NCI-H2029 treated with DMSO at 0.1 percent for 48 hours (cell line): ENCODE data around the gene SLC35B3.
"Not testable (repeated sequence)": the region's sequence is repeated elsewhere in the genome, so short reads cannot be mapped to it uniquely, and the experiment has no call there.

Source experiments
- DNase-seq: peaks from one replicate; lab custom pipeline; 2025; lab: John Stamatoyannopoulos, UW

The SLC35B3 gene

DNA sequence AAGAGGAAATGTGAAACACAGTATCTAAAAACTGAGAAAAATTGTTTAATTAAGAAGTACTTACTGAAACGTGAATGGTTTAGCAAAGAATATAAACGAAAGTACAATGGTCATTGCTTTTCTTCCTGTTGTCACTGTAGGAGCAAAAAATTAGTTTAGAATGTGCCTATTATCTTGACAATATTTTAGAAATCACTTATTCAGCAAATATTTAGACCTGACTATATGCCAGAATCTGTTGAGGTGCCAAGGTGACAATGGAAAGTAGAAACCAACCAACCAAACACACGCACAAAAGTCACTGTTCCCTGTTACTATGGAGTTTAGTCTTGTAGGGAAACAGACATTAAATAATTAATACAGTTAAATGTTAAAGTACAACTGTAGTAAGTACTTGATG, 20.5 kb downstream of the SLC35B3 start:
- no peak for DNase-seq

DNA sequence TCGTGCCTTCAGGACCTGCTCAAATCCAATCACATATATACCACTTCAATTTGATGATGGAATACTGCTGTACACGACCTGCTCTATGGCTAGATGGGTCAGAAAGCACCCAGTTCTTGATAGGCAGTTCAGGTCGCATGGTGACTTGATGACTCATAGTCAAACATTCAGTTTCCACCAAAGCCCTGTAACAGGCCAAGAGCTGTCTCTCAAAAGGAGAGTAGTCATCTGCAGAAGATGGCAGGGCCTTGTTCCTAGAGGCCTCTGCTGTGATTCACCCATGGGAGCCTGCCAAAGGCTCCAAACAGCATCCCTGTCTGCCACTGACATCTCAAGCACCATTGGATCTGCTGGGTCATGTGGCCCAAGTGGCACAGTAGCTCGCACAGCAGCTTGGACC, 29.4 kb downstream of the SLC35B3 start:
- not testable (repeated sequence) for DNase-seq

DNA sequence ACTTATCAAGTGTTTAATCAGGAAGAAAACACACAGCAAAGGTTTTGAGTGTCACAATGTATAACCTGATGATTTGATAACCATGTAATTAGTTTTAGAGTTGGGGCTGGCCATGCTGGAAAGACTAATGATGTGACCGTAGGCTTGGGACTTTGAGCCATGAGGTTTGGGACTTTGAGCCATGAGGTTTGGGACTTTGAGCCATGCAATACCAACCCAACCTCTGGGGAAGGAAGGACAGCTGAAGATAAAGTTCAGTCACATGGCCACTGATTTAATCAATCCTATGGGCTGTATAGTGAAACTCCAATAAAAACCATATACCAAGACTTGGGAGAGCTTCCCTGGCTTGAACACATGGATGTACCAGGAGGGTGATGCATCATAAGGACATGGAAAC, 32.8 kb downstream of the SLC35B3 start:
- no peak for DNase-seq

DNA sequence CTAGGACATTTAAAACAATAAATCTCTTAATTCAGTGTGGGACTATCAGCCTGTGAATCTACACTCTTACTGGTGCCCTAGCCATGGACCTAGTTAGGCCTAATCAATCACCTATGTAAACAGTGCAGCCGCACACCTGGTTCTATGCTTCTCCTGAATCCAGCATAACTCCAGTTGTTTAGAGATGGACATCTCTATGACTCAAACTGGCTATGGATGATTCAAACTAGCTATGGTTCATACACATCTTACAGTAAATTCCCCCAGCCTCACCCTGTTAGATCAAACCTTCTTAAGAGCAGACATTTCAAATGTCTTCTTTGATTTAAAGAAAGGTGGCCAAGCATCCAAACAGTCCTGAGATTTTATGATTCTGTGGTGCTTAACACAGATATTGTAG, 34.7 kb downstream of the SLC35B3 start:
- no peak for DNase-seq

DNA sequence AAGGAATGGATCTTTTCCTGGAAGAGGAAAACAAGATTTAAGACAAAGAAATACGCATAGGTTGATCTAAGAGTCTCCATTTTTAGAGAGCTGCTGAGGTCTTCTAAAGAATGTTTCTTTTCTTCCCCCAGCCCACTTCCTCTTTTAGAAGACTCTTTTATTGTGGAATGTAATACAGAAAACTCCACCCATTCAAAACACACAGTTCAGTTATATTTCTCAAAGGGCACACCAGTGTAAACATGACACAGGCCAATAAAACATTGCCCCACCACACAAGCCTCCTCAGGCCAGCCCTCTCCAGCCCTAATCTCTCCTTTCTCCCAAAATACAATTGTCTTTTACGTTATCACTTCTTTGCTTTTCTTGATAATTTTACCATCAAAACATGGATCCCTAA, 42.8 kb downstream of the SLC35B3 start:
- DNase-seq, result no peak

DNA sequence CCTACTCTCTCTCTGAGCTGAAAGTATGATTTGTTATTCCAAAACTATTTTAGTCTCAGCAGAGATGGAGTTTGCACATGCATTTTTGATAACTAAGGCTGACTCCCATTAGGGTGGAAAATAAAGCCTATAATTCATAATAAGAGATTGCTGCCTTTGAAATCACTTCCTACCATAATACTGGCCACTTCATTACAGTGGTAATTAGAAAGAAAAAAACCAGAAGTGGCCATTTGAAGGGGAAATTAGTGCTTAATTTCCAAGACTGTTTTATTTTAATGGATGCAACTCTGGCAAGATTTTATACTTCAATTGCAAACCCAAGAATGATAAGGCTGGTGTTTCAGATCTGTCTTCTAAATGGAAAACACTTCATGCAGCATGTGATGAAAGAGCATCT, 43.4 kb downstream of the SLC35B3 start:
- no peak for DNase-seq

DNA sequence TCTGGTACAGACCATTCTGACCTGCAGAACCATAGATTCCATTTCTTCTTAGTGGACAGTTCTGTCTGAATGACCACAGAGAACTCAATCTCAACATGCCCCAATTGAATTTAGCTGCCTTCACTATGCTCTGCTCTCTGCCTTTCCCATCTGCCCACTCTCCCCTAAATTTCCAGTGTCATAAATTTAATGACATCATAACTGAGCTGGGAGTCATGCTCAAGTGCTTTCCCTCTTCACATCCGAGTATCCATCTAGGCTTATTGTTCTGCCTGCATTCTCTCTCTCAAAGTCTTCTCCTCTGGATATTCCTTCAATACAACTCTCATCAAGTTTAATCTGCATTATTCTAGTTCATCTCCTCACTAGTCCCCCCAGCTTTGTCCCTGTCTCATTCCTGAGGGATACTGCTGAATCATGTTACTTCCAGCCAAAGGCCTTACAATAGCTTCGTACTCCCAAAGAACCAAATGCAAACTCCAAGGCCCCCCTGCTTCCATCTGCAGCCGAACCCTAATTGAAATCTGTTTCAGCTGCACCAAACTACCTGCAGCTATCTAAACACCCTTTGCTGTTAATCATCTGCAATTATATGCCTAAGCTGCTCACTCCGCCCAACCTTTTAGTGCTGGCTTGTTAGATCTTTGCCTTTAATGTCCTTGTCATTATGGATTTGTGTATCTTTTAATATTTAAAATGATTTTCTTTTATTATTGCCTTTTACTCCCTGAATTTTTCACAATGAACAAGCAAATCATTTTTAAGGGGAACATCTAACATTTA, 46.1 kb downstream of the SLC35B3 start:
- no peak for DNase-seq

DNA sequence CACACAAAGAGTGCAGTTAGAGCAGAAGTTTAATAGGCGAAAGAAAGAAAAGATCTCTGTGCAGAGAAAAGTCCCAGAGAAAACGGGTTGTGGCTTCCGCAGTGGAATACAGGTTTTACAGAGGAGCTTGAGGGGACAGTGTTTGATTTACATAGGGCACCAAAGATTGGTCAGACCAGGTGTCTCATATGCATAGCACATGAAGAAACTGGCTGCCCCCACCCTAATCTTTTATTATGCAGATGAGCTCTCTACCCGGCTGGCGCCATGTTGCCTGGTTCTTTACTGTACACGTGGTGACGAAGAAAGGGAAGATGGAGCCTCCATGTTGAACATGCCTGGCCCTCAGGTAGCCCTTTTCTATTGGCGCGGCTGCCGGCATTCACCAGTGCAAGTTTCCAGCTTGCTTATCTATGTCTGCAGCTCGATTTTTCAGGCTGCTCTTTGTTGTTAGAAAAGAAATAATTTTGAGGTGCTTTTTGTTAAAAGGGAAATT, 47.4 kb downstream of the SLC35B3 start:
- DNase-seq, result no peak

DNA sequence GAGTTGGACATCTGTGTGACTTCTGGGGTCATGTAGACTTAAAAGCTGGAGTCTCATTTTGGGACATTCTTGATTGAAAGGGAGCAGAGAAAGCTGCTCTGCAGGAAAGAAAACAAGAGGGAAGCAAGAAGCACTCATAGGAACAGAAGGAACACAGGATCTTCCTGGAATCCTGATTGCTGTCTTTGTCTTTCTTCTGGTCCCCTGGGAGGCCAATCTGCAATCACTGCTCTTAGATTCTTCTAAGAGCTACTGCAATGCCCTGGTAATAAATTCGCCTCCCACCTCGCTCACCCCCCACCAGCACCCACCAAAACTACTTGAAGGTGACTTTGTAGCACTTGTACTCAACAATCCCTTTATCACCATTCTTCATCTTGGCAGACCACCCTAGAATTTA, 51.8 kb downstream of the SLC35B3 start:
- no peak for DNase-seq

DNA sequence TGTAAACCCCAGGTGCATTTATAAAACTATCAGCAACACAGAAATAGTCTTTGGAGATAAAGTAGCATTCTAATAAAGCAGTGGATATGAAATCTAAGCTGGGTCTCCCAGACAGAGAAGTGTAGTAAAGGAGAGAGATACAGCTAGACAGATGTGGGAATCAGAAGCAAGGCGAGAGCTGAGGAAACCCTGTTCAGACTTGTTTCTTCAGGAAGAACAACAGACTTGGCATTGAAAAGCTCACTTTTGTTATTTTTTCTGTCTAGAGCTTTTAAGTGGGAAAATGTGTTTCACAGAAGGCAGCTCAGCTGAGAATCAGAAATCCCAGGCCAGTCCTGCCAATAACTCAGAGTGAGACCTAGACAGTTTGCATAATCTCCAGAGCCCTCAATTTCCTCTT, 52.9 kb downstream of the SLC35B3 start:
- DNase-seq, result no peak

DNA sequence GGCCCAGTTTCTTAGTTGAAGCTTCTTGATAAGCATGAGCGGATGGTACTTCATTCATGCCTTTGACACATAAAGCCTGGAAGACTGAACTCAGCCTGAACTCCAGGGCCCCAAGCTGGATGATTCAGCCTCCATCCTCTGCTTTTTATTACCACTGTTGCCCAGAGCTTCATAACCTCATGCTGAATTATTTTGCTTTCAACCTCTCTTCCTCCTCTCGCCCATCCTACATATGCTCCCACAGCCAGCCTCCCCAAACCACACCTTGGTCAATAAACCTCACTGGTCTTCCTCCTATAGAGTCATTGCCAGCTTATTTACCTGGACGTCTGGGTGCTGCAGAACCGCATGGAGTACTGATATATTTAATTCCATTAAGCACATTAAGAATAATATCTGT, 59.4 kb downstream of the SLC35B3 start:
- no peak for DNase-seq
